IMR-90 (cell line): ENCODE measurements around the gene SS18L1. TPM values are rescaled to one million over a fixed set of nuclear protein-coding genes. Genes with fewer than 3 reads are reported as not detected.

Source experiments
- ATAC-seq: fragments of 200-7000 bp; cut with Tn5 transposase; 2 replicates; pipeline ENCODE4 v1.9.1; 2020; ENCODE audit warnings: low read depth, mild to moderate bottlenecking, moderate library complexity
- BruUV-seq: library from RNA; stranded (reverse); fragments of 400-500 nt; replicated peaks from 2 replicates; lab custom pipeline; 2021; lab: Mats Ljungman, UMichigan
- CTCF ChIA-PET: fragments of 300-600 bp; formaldehyde crosslinking; extraction: SDS; loops from one replicate; lab custom pipeline; 2021; ENCODE audit warnings: antibody characterized with exemption; lab: Yijun Ruan, JAX
- POLR2A ChIA-PET: fragments of 300-600 bp; sonication (Branson Sonifier 250); formaldehyde crosslinking; loops from one replicate; lab custom pipeline; 2022; ENCODE audit warnings: antibody characterized with exemption; ENCODE audit not compliant: unreplicated experiment; lab: Charles Lee
- DNase-seq: peaks from one replicate; pipeline ENCODE4 v3.0.0; 2013
- H2AFZ ChIP-seq: replicated peaks from 2 replicates; pipeline ENCODE3; 2013; ENCODE audit warnings: low read length, mild to moderate bottlenecking; ENCODE audit not compliant: poor library complexity
- H2AK5ac ChIP-seq: 2 replicates; pipeline ENCODE4 v1.6.1; 2013; ENCODE audit warnings: low read depth, low read length, inconsistent platforms
- H2AK9ac ChIP-seq: replicated peaks from 2 replicates; pipeline ENCODE3; 2013; ENCODE audit warnings: mild to moderate bottlenecking, low read depth, low read length, moderate library complexity; ENCODE audit not compliant: poor library complexity
- H2BK120ac ChIP-seq: 2 replicates; pipeline ENCODE4 v1.6.1; 2013; ENCODE audit warnings: low read depth, low read length, inconsistent platforms
- H2BK15ac ChIP-seq: 3 replicates; pipeline ENCODE4 v1.6.1; 2013; ENCODE audit warnings: low read depth, low read length, inconsistent platforms
- H2BK20ac ChIP-seq: 2 replicates; pipeline ENCODE4 v1.6.1; 2013; ENCODE audit warnings: low read depth, mild to moderate bottlenecking, inconsistent platforms, low read length, moderate library complexity
- H2BK5ac ChIP-seq: 2 replicates; pipeline ENCODE4 v1.6.1; 2013; ENCODE audit warnings: mild to moderate bottlenecking, low read depth, low read length, inconsistent platforms; ENCODE audit not compliant: poor library complexity, severe bottlenecking
- H3K14ac ChIP-seq: replicated peaks from 2 replicates; pipeline ENCODE4 v1.6.1; 2013; ENCODE audit warnings: low read depth, low read length, inconsistent platforms
- H3K18ac ChIP-seq: 2 replicates; pipeline ENCODE4 v1.6.1; 2013; ENCODE audit warnings: low read depth, low read length, control low read depth
- H3K23ac ChIP-seq: 2 replicates; pipeline ENCODE4 v1.6.1; 2013; ENCODE audit warnings: low read depth, low read length, inconsistent platforms
- H3K27ac ChIP-seq: 2 replicates; pipeline ENCODE4 v1.5.1; 2013; ENCODE audit warnings: mild to moderate bottlenecking, control low read depth, low read length; ENCODE audit not compliant: insufficient read depth
- H3K27me3 ChIP-seq: 2 replicates; pipeline ENCODE4 v1.6.1; 2013; ENCODE audit warnings: low read length; ENCODE audit not compliant: control insufficient read depth, insufficient read depth
- H3K36me3 ChIP-seq: 2 replicates; pipeline ENCODE4 v1.6.1; 2013; ENCODE audit warnings: low read length, mixed read lengths; ENCODE audit not compliant: control insufficient read depth, insufficient read depth
- H3K4ac ChIP-seq: 2 replicates; pipeline ENCODE4 v1.6.1; 2013; ENCODE audit warnings: low read depth, low read length, inconsistent platforms
- H3K4me1 ChIP-seq: 2 replicates; pipeline ENCODE4 v1.6.1; 2013; ENCODE audit warnings: low read length, mixed read lengths; ENCODE audit not compliant: control insufficient read depth, insufficient read depth
- H3K4me2 ChIP-seq: 2 replicates; pipeline ENCODE4 v1.6.1; 2013; ENCODE audit warnings: low read depth, mild to moderate bottlenecking, control low read depth, low read length, moderate library complexity
- H3K4me3 ChIP-seq: 2 replicates; pipeline ENCODE4 v1.5.1; 2013; ENCODE audit warnings: low read depth, mild to moderate bottlenecking, control low read depth, low read length, moderate library complexity; ENCODE audit not compliant: insufficient read depth
- H3K56ac ChIP-seq: 2 replicates; pipeline ENCODE4 v1.6.1; 2013; ENCODE audit warnings: low read length, inconsistent platforms; ENCODE audit not compliant: insufficient read depth; ENCODE audit errors: extremely low read depth
- H3K79me1 ChIP-seq, 2 experiments: 2 replicates each; pipeline ENCODE4 v1.6.1; 2013; ENCODE audit warnings: low read length in 2 of 2, inconsistent platforms in 1 of 2, low read depth in 1 of 2
- H3K9ac ChIP-seq: 2 replicates; pipeline ENCODE4 v1.6.1; 2013; ENCODE audit warnings: low read depth, low read length, control low read depth
- H3K9me1 ChIP-seq: 2 replicates; pipeline ENCODE4 v1.6.1; 2013; ENCODE audit warnings: low read length, inconsistent platforms; ENCODE audit not compliant: insufficient read depth
- H3K9me3 ChIP-seq: 2 replicates; pipeline ENCODE4 v1.6.1; 2013; ENCODE audit warnings: low read length; ENCODE audit not compliant: control insufficient read depth, insufficient read depth
- H4K20me1 ChIP-seq: 2 replicates; pipeline ENCODE4 v1.6.1; 2013; ENCODE audit warnings: low read length, inconsistent platforms; ENCODE audit not compliant: insufficient read depth
- H4K5ac ChIP-seq: 2 replicates; pipeline ENCODE4 v1.6.1; 2013; ENCODE audit warnings: mild to moderate bottlenecking, low read depth, low read length, control low read depth
- H4K8ac ChIP-seq, 2 experiments: 2 replicates each; pipeline ENCODE4 v1.6.1; 2013; ENCODE audit warnings: low read depth in 2 of 2, low read length in 2 of 2, control low read depth in 1 of 2, inconsistent platforms in 1 of 2
- H4K91ac ChIP-seq: 2 replicates; pipeline ENCODE4 v1.6.1; 2013; ENCODE audit warnings: low read depth, low read length, inconsistent platforms; ENCODE audit not compliant: insufficient read depth
- BHLHE40 ChIP-seq: fragments of 150-350 bp; IDR thresholded peaks from 2 replicates; pipeline ENCODE4 v1.6.1; 2016; ENCODE audit warnings: mild to moderate bottlenecking, low read depth, low read length
- CEBPB ChIP-seq: IDR thresholded peaks from 2 replicates; pipeline ENCODE4 v1.6.1; 2012; ENCODE audit warnings: low read depth, low read length, improper control_type of control experiment
- CHD1 ChIP-seq: IDR thresholded peaks from 2 replicates; pipeline ENCODE4 v1.6.1; 2012; ENCODE audit warnings: low read depth, low read length, improper control_type of control experiment
- CTCF ChIP-seq: conservative IDR thresholded peaks from 2 replicates; pipeline ENCODE4 v1.5.1; 2012; ENCODE audit warnings: mild to moderate bottlenecking, low read depth, low read length, improper control_type of control experiment
- FOS ChIP-seq: fragments of 150-350 bp; IDR thresholded peaks from 2 replicates; pipeline ENCODE4 v1.6.1; 2016; ENCODE audit warnings: low read depth, low read length
- MAFK ChIP-seq: IDR thresholded peaks from 2 replicates; pipeline ENCODE4 v1.6.1; 2012; ENCODE audit warnings: low read depth, low read length, improper control_type of control experiment
- MAZ ChIP-seq: IDR thresholded peaks from 2 replicates; pipeline ENCODE4 v1.6.1; 2012; ENCODE audit warnings: low read depth, mild to moderate bottlenecking, low read length, improper control_type of control experiment, moderate library complexity, borderline replicate concordance
- MXI1 ChIP-seq: IDR thresholded peaks from 2 replicates; pipeline ENCODE4 v1.6.1; 2012; ENCODE audit warnings: low read depth, mild to moderate bottlenecking, low read length, moderate library complexity, borderline replicate concordance
- NFE2L2 ChIP-seq: fragments of 150-350 bp; IDR thresholded peaks from 2 replicates; pipeline ENCODE4 v1.6.1; 2016; ENCODE audit warnings: low read depth, mild to moderate bottlenecking, low read length
- POLR2A ChIP-seq: IDR thresholded peaks from 2 replicates; pipeline ENCODE4 v1.6.1; 2012; ENCODE audit warnings: mild to moderate bottlenecking, low read depth, low read length
- RAD21 ChIP-seq: IDR thresholded peaks from 2 replicates; pipeline ENCODE4 v1.6.1; 2012; ENCODE audit warnings: low read length, improper control_type of control experiment
- RCOR1 ChIP-seq: IDR thresholded peaks from 2 replicates; pipeline ENCODE4 v1.6.1; 2012; ENCODE audit warnings: mild to moderate bottlenecking, low read length, improper control_type of control experiment; ENCODE audit not compliant: insufficient replicate concordance
- RFX5 ChIP-seq: IDR thresholded peaks from 2 replicates; pipeline ENCODE4 v1.8.0; 2012; ENCODE audit warnings: low read depth, mild to moderate bottlenecking, low read length, moderate library complexity
- SMC3 ChIP-seq: fragments of 150-350 bp; IDR thresholded peaks from 2 replicates; pipeline ENCODE4 v1.6.1; 2016; ENCODE audit warnings: low read depth, mild to moderate bottlenecking, antibody characterized with exemption, low read length, moderate library complexity
- USF2 ChIP-seq: fragments of 150-350 bp; IDR thresholded peaks from 2 replicates; pipeline ENCODE4 v1.6.1; 2017; ENCODE audit warnings: mild to moderate bottlenecking, antibody characterized with exemption, low read length, low read depth
- WGBS, 2 experiments: methylation state at CpG; one replicate each; pipeline versions ENCODE4 v1.1.5 to v1.1.7; 2013; ENCODE audit warnings: missing lambda C conversion rate in 2 of 2; ENCODE audit not compliant: insufficient read length in 1 of 2; ENCODE audit errors: extremely low coverage in 2 of 2; 5-methylcytosine and 5-hydroxymethylcytosine counted together
- dilution Hi-C: fragments of 300-500 bp; cut with HindIII; formaldehyde crosslinking; loops from one replicate; pipeline ENCODE4 v1.14.3; 2018; ENCODE audit warnings: low sequenced_read_pairs; ENCODE audit not compliant: unreplicated experiment
- in situ Hi-C: fragments of 300-500 bp; cut with MboI; formaldehyde crosslinking; loops from 3 replicates; pipeline ENCODE4 v1.14.3; 2019; ENCODE audit warnings: low sequenced_read_pairs, inconsistent platforms, mixed read lengths
- intact Hi-C: fragments of 100-400 bp; cut with micrococcal nuclease; formaldehyde crosslinking; loops from 2 replicates; pipeline ENCODE4 v1.10.0; 2022
- polyA plus RNA-seq, 3 experiments: library from polyadenylated mRNA; depleted of rRNA; stranded (reverse); fragments of >200 nt; gene quantifications; 2 replicates each; pipeline ENCODE4 v1.2.3, GENCODE V29; 2012; ENCODE audit warnings: low replicate concordance in 1 of 3
- total RNA-seq: library from RNA; depleted of rRNA; stranded (reverse); fragments of >200 nt; gene quantifications from 2 replicates; pipeline ENCODE4 v1.2.3, GENCODE V29; 2012
- TF ChIP-seq, protein P1 (sequence below): fragments of 150-350 bp; IDR thresholded peaks from 2 replicates; pipeline ENCODE4 v1.6.1; 2016; ENCODE audit warnings: low read depth, mild to moderate bottlenecking, low read length, moderate library complexity, borderline replicate concordance

Gene SS18L1
- total and polyA plus RNA-seq, 2 of the 4 experiments (the other 2 are of a cell fraction) = 8.1 to 12.2 TPM

- H2BK15ac ChIP-seq = no peak overlapping the region
- H2BK5ac ChIP-seq = peak overlapping the region; percentile 60
- H3K14ac ChIP-seq = no peak overlapping the region
- ATAC-seq (no peak), DNase-seq (no peak)
- peaks cover 4% of the 10 kb centered on the region for H3K9me3 ChIP-seq
- no peak overlapping the region for H3K18ac ChIP-seq
- in situ Hi-C loops (no loop called here), dilution Hi-C loops (no loop called here), intact Hi-C loops (no loop called here)
- no peaks in the 10 kb centered on the region for H3K79me1 ChIP-seq
- BruUV-seq = no TSS peak
- no peaks in the 10 kb centered on the region for H3K9me1 ChIP-seq
- H3K4ac ChIP-seq = no peak overlapping the region
- H3K27me3 ChIP-seq = peaks cover 46% of the 10 kb centered on the region
- H4K20me1 ChIP-seq = peaks cover 4% of the 10 kb centered on the region; the same call in 1 of the 2 replicates
- ChIA-PET POLR2A (no interaction called here), CTCF (no interaction called here)
- no peak overlapping the region for H2BK20ac ChIP-seq
- 63% methylated on average over 4 of the region's 10 CpGs; no CpG with 5 or more reads in 1 of the 2 experiments for WGBS, 2 experiments
- H4K91ac ChIP-seq = no peak overlapping the region
- H2AK5ac ChIP-seq = no peak overlapping the region
- H2BK120ac ChIP-seq = no peak overlapping the region
- H3K4me3 ChIP-seq = no peak overlapping the region
- no peak overlapping the region for H3K9ac ChIP-seq
- peak overlapping the region; percentile 5 for H2AFZ ChIP-seq
- no peak overlapping the region for H2AK9ac ChIP-seq
- H3K27ac ChIP-seq = no peak overlapping the region
- no peak overlapping the region for H4K5ac ChIP-seq
- H3K56ac ChIP-seq = no peak overlapping the region
- H3K4me1 ChIP-seq = no peaks in the 10 kb centered on the region
- TF ChIP-seq CHD1 = no peak
- TF ChIP-seq RFX5 = no peak
- TF ChIP-seq POLR2A = no peak
- TF ChIP-seq FOS = no peak
- TF ChIP-seq USF2 = no peak
- TF ChIP-seq NFE2L2 = no peak
- TF ChIP-seq BHLHE40 = no peak
- TF ChIP-seq, protein P1, sequence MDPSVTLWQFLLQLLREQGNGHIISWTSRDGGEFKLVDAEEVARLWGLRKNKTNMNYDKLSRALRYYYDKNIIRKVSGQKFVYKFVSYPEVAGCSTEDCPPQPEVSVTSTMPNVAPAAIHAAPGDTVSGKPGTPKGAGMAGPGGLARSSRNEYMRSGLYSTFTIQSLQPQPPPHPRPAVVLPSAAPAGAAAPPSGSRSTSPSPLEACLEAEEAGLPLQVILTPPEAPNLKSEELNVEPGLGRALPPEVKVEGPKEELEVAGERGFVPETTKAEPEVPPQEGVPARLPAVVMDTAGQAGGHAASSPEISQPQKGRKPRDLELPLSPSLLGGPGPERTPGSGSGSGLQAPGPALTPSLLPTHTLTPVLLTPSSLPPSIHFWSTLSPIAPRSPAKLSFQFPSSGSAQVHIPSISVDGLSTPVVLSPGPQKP = no peak
- no peak for TF ChIP-seq SMC3
- no peak for TF ChIP-seq RCOR1
- no peak for TF ChIP-seq MAFK
- no peak for TF ChIP-seq MXI1
- no peak for TF ChIP-seq CTCF
- no peak for TF ChIP-seq RAD21
- TF ChIP-seq MAZ = no peak
- TF ChIP-seq CEBPB = no peak
- no peaks in the 10 kb centered on the region for H3K36me3 ChIP-seq
- no peak overlapping the region for H4K8ac ChIP-seq
- H3K23ac ChIP-seq = no peak overlapping the region
- no peak overlapping the region for H3K4me2 ChIP-seq
These were observed 87.1 kb downstream of the SS18L1 start for GRCh38 chr20:62230696-62231095.
